Activated CD4-positive, alpha-beta memory T cell treated with anti-CD3 and anti-CD28 coated beads for 36 hours (primary cell): ENCODE results near the gene CLEC4C. TPM values are rescaled to one million over a fixed set of nuclear protein-coding genes. Genes with fewer than 3 reads are reported as not detected.

ENCODE experiments used
- CTCF ChIA-PET: fragments of 350-600 bp; sonication (Branson Sonifier 250); formaldehyde crosslinking; loops from one replicate; lab custom pipeline; 2021; ENCODE audit warnings: antibody characterized with exemption, inconsistent platforms; lab: Charles Lee
- POLR2A ChIA-PET: fragments of 350-600 bp; sonication (Branson Sonifier 250); formaldehyde crosslinking; loops from one replicate; lab custom pipeline; 2021; ENCODE audit warnings: antibody characterized with exemption; lab: Charles Lee
- DNase-seq: peaks from one replicate; pipeline ENCODE4 v3.0.0-alpha.2; 2020
- H3K27ac Mint-ChIP-seq: one replicate; pipeline ENCODE4 v1.8.0; 2021; ENCODE audit warnings: mixed read lengths
- H3K27me3 Mint-ChIP-seq: one replicate; pipeline ENCODE4 v1.8.0; 2021; ENCODE audit warnings: mixed read lengths
- H3K36me3 Mint-ChIP-seq: one replicate; pipeline ENCODE4 v1.8.0; 2021; ENCODE audit warnings: mixed read lengths
- H3K4me1 Mint-ChIP-seq: one replicate; pipeline ENCODE4 v1.8.0; 2021; ENCODE audit warnings: low read depth, mixed read lengths
- H3K4me3 Mint-ChIP-seq: one replicate; pipeline ENCODE4 v1.8.0; 2021; ENCODE audit warnings: mild to moderate bottlenecking, mixed read lengths
- H3K9me3 Mint-ChIP-seq: one replicate; pipeline ENCODE4 v1.8.0; 2021; ENCODE audit warnings: mixed read lengths
- intact Hi-C: fragments of 100-400 bp; cut with micrococcal nuclease; formaldehyde crosslinking; loops from one replicate; pipeline ENCODE4 v1.15.1; 2023
- total RNA-seq, 2 experiments: library from RNA; stranded (reverse); gene quantifications; one replicate each; pipeline ENCODE4 v1.2.3, GENCODE V29; 2021

Gene CLEC4C
- total RNA-seq, 2 experiments from 2014 or later = not detected

DNA sequence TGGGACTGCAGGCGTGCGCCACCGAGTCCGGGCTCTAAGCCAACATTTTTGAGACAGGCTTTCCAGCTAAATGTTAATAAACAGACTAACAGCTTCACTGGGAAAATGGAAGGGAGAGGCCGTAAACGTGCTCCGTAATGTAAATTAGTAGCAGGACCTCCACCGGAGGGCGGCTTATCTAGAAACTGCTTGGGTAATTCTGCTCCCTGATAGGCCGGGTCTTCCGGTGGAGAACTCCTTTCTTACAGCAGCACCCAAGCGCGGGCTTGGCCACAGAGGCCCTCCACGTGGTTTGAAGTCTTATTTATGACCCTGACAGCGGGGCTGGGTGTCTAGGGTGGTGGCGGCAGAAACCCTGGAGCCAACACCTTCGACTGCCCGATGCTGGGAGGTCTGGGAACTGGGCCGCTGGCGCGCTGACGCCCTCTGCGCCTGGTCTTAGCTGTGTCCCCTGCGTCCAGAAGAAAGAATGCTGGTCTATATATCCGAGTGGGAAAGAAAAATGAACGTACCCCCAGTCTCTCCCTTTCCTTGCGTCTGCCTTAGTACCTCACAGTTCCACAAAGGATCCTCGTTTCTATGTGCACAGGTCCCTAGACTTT is 34.2 kb downstream of the CLEC4C start:
- no peak for DNase-seq
- H3K4me3 Mint-ChIP-seq = no peak overlapping the region
- no peaks in the 10 kb centered on the region for H3K27me3 Mint-ChIP-seq
- H3K4me1 Mint-ChIP-seq = no peaks in the 10 kb centered on the region
- POLR2A ChIA-PET = interaction anchor here (0.6 kb wide), 1 partner anchor 52 kb away, joined by 3 read pairs; no protein-coding TSS in a partner anchor
- CTCF ChIA-PET = no interaction called here
- no peaks in the 10 kb centered on the region for H3K9me3 Mint-ChIP-seq
- intact Hi-C loops = no loop called here
- H3K27ac Mint-ChIP-seq = no peak overlapping the region
- H3K36me3 Mint-ChIP-seq = no peaks in the 10 kb centered on the region

DNA sequence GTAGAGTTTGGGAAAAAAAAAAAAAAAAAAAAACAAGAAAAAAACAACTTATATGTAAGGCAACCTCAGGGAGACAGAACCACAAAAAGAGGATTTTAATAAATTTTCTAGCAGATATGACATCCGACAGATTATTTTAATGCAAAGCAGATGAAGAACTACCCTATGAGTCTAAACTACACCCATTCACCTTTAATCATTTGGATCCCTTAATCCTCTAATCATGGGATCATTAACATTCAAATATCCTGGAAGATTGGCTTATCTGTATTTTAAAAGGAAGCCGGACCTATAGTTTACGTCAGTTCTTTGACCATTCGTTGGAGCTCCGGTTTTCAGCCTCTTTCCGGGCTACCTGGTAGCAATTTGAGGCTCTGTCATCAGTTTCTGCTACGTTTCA is 36.0 kb downstream of the CLEC4C start, which contains the start of gene DPPA3:
Gene DPPA3, plus strand, starts transcription at position 301 of the 400 bp plus-strand sequence. CDS start 138 bp downstream, outside the sequence.
- H3K27me3 Mint-ChIP-seq = no peaks in the 10 kb centered on the region
- intact Hi-C loops = no loop called here
- H3K27ac Mint-ChIP-seq = no peak within 1 kb of the TSS
- no peak within 1 kb of the TSS for H3K4me3 Mint-ChIP-seq
- no peaks in the 10 kb centered on the region for H3K36me3 Mint-ChIP-seq
- ChIA-PET CTCF (interaction anchor here (1.1 kb wide), 1 partner anchor 94 kb away, joined by 4 read pairs; no protein-coding TSS in a partner anchor), POLR2A (no interaction called here)
- no peak for DNase-seq
- no peaks in the 10 kb centered on the region for H3K9me3 Mint-ChIP-seq
- H3K4me1 Mint-ChIP-seq = no peaks in the 10 kb centered on the region

DNA sequence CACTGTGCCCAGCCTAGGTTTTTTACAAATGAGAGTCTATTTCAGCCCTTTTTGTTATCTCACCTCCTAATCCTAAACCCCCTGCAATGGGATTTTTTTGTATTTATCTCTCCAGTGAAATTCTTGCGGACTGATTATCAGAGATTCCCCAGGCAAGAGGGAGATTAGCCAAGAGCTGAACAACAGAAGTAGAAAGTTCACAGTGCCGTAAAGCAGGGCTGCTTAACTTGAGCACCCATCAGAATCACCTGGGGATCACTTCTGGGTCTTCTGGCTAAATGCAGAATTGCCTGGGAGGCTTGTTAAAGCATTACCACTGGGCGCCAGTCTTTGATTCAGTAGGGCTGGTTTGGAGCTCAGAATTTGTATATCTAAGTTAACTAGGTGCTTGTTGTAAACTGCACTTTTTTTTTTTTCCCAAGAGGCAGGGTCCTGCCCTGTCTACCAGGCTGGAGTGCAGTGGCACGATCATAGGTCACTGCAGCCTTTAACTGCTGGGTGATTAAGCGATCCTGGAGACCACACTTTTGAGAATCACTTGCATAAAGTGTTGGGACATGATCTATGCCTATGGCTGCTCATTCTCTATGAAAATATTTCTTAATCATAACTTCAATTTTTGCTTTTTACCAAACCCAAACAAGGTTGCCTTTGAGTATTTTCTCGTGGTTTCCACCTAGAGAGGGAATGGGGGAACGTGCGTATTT is 37.1 kb downstream of the CLEC4C start:
- intact Hi-C loops = no loop called here
- Mint-ChIP-seq H3K4me1 (no peaks in the 10 kb centered on the region), H3K27ac (no peak overlapping the region), H3K4me3 (no peak overlapping the region), H3K36me3 (no peaks in the 10 kb centered on the region), H3K27me3 (no peaks in the 10 kb centered on the region), H3K9me3 (no peaks in the 10 kb centered on the region)
- POLR2A ChIA-PET = no interaction called here
- no peak for DNase-seq
- CTCF ChIA-PET = interaction anchor here (1.1 kb wide), 1 partner anchor 95 kb away, joined by 4 read pairs; no protein-coding TSS in a partner anchor

DNA sequence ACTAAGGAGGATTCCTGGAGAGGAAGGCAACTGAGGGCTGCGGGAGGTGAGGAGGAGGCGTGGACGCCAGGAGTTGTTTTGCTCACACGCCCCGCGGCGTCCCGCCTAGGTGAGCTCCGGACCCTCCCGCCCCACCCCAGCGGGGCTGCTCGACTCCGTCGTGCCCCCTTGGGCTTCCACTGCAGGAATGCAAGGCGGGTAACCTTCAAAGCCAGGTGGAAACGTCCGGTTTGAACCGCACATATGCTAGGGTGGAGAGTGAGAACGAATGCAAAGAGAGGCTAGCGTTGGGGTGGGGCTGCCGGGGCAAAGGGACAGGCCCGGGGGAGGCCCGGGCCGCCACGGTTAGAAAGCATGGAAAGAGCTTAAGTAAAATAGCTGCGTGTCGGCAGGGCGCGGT is 41.3 kb downstream of the CLEC4C start:
- CTCF ChIA-PET = no interaction called here
- no peaks in the 10 kb centered on the region for H3K27me3 Mint-ChIP-seq
- H3K36me3 Mint-ChIP-seq = no peaks in the 10 kb centered on the region
- H3K4me3 Mint-ChIP-seq = no peak overlapping the region
- no peaks in the 10 kb centered on the region for H3K4me1 Mint-ChIP-seq
- H3K9me3 Mint-ChIP-seq = no peaks in the 10 kb centered on the region
- no peak for DNase-seq
- POLR2A ChIA-PET = no interaction called here
- intact Hi-C loops = no loop called here
- no peak overlapping the region for H3K27ac Mint-ChIP-seq

DNA sequence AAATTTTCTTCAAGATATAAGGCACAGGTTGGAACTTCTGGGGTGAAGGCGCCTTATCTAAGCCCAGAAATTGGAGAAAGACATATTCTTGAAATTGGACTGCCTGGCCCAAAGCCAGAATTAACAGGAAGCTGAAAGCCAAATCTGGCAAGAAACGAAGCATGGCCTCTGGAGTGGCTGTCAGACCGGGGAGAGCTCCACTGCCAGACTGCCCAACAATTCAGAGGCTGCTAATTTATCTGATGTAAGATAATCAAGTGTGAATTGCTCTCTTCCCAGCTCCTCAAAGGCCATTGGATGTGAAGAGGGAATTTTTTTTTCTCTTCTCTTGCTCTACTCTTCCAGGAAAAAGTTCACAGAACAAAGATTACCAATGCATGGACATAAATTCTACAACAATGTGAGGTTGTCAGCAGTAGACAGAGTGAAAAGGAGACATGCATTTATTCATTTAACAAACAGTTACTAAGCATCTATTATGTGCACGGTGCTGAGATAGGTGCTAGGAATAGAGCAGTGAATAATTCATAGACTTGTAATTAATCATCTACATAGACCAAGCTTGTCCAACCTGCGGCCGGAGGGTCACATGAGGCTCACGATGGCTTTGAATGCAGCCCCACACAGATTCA is 51.5 kb downstream of the CLEC4C start, which contains the start of gene GDF3:
Gene GDF3, minus strand, starts transcription at position 210 of the 632 bp plus-strand sequence. Its CDS starts 47 bp downstream, at position 163.
- no peaks in the 10 kb centered on the region for H3K36me3 Mint-ChIP-seq
- H3K9me3 Mint-ChIP-seq = no peaks in the 10 kb centered on the region
- ChIA-PET CTCF (no interaction called here), POLR2A (no interaction called here)
- DNase-seq = no peak
- intact Hi-C loops = no loop called here
- no peak within 1 kb of the TSS for H3K27ac Mint-ChIP-seq
- peaks cover 3% of the 10 kb centered on the region for H3K27me3 Mint-ChIP-seq
- peaks cover 8% of the 10 kb centered on the region for H3K4me1 Mint-ChIP-seq
- H3K4me3 Mint-ChIP-seq = no peak within 1 kb of the TSS

DNA sequence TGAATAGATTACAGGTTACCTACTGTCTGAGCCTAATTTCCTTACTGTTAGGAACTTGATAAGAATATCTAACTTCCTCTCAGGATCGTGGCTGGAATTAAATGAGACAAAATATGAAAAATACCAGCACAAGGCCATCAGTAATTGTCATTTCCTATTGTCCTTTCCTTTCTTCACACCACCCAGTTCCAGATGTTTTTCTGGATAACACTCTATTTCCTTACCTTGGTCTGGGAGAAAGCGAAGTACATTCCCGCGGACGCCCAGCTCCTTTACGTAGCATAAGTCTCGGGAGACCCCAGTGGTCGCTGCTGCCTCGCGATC is 52.0 kb downstream of the CLEC4C start:
- peaks cover 3% of the 10 kb centered on the region for H3K27me3 Mint-ChIP-seq
- H3K4me1 Mint-ChIP-seq = peaks cover 8% of the 10 kb centered on the region
- intact Hi-C loops = no loop called here
- no peak overlapping the region for H3K27ac Mint-ChIP-seq
- CTCF ChIA-PET = no interaction called here
- H3K36me3 Mint-ChIP-seq = no peaks in the 10 kb centered on the region
- H3K9me3 Mint-ChIP-seq = no peaks in the 10 kb centered on the region
- no peak for DNase-seq
- H3K4me3 Mint-ChIP-seq = no peak overlapping the region
- POLR2A ChIA-PET = no interaction called here

DNA sequence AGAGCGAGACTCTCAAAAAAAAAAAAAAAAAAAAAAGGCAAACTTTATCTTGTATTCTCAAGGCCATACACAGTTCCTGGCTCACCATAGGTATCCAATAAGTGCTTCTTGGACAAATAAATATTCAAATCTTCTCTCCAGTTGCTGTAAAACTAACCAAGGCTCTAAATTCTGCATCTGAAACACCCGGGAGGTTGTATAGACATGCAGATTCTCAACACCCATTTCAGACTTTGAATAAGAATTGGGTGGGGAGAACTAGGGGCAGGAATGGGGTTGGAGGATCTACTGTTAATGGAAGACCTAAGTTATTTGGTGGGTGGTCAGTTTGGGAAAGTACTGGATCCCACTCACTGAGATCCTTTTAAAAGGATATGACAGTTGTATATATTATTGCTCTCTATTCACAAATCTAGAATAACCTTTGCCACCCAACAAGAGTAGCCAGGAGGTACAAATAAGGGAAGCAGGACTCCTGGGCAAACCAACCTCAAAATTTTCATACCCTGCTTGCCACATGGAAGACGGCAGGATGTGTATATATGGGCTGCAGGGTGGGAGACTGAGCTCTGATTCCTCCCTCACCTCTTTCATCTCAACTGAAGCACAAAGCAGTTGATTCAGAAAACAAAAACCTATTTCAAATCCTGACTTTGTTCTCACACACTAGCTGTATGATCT is 52.5 kb downstream of the CLEC4C start:
- H3K4me3 Mint-ChIP-seq = no peak overlapping the region
- H3K4me1 Mint-ChIP-seq = peaks cover 8% of the 10 kb centered on the region
- no peaks in the 10 kb centered on the region for H3K9me3 Mint-ChIP-seq
- H3K27ac Mint-ChIP-seq = no peak overlapping the region
- H3K36me3 Mint-ChIP-seq = no peaks in the 10 kb centered on the region
- CTCF ChIA-PET = no interaction called here
- peaks cover 3% of the 10 kb centered on the region for H3K27me3 Mint-ChIP-seq
- DNase-seq = no peak
- intact Hi-C loops = no loop called here
- POLR2A ChIA-PET = no interaction called here

DNA sequence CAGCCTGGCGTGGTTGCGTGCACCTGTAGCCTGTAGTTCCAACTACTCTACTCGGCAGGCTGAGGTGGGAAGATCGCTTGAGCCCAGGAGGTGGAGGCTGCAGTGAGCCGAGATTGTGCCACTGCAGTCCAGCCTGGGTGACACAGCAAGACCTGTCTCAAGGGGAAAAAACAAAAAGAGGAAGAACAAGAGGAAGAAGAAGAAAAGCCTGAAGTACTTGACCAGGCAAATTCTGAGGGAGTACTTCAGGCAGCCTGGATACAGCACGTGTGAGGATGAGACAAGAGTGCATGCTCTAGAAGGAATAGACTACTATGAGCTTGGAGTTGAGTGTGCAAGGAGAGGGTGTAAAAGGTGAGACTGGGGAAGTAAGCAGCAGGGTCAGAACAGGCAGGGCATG is 53.4 kb downstream of the CLEC4C start:
- Mint-ChIP-seq H3K27ac (no peak overlapping the region), H3K9me3 (no peaks in the 10 kb centered on the region), H3K4me3 (no peak overlapping the region), H3K4me1 (peaks cover 8% of the 10 kb centered on the region), H3K27me3 (peaks cover 3% of the 10 kb centered on the region), H3K36me3 (no peaks in the 10 kb centered on the region)
- intact Hi-C loops = no loop called here
- ChIA-PET POLR2A (no interaction called here), CTCF (no interaction called here)
- no peak for DNase-seq

DNA sequence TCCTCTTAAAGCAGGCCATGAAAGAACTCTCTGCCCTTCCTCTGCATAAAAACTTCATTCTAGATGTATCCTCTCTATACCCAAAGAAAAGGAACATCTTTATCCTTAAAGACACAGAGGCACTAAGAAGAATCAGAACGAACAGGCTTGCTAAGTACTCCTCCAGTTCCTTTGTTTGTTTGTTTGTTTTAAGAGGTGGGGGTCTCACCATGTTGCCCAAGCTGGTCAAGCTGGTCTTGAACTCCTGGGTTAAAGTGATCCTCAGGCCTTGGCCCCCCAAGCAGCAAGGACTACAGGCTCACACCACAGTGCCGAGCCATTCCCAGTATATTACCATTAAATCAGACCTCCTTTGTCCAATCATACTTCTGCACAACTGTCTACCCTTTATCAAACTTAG is 65.6 kb downstream of the CLEC4C start:
- no peak for DNase-seq
- H3K4me3 Mint-ChIP-seq = no peak overlapping the region
- ChIA-PET POLR2A (no interaction called here), CTCF (no interaction called here)
- no peaks in the 10 kb centered on the region for H3K9me3 Mint-ChIP-seq
- H3K36me3 Mint-ChIP-seq = no peaks in the 10 kb centered on the region
- intact Hi-C loops = no loop called here
- H3K27me3 Mint-ChIP-seq = peaks cover 2% of the 10 kb centered on the region
- no peak overlapping the region for H3K27ac Mint-ChIP-seq
- peaks cover 9% of the 10 kb centered on the region for H3K4me1 Mint-ChIP-seq

Other genes with a start within 250 kb of the CLEC4C start
- gene CD163, start 243.6 kb downstream of the CLEC4C start, total RNA-seq = not detected
- gene APOBEC1, start 81.5 kb downstream of the CLEC4C start, total RNA-seq = not detected
- gene GDF3, start 51.6 kb downstream of the CLEC4C start, total RNA-seq = not detected
- gene DPPA3, start 35.9 kb downstream of the CLEC4C start, total RNA-seq = not detected
- not detected for gene NANOGNB, start 17.8 kb upstream of the CLEC4C start, total RNA-seq
- gene NANOG, start 42.0 kb upstream of the CLEC4C start, total RNA-seq = not detected
- 1 to 10 TPM; 8.0 to 8.9 TPM for gene SLC2A14, start 125.5 kb upstream of the CLEC4C start, total RNA-seq
- gene SLC2A3, start 188.8 kb upstream of the CLEC4C start, total RNA-seq = 100 to 1,000 TPM; 310 to 315 TPM